ENCODE measurements around the gene STXBP5. TPM values are rescaled to one million over a fixed set of nuclear protein-coding genes. Genes with fewer than 3 reads are reported as not detected.

The STXBP5 gene
- total and polyA plus RNA-seq, 2 donors (not counting 1 experiment from before 2014, with no cell fraction given), result 4.6 to 24.1 TPM

DNA sequence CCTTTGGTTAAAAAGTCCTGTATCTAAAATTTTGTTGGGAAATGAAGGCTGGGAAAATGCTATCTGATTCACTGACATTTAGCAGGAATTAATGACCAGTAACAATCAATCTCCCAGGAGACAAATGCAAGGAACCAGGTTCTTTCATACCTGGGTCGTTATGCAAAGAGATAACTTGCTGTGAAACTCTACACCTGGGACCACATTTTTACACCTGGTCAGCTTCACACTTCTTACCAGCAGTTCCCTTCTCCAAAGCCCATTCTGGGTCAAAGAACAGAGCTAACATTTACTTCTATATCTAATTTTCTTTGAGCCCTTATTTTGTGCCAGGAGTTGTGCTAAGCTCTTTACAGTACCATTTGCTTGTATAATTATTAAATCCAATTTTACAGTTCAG, 27.4 kb upstream of the STXBP5 start:
- Histone ChIP-seq H3K27ac (ENCODE audit: low read length in 2 of 2) (no peak overlapping the region), H4K20me1 (ENCODE audit: control insufficient read depth, insufficient read depth, low read length, poor library complexity, severe bottlenecking) (no peaks in the 10 kb centered on the region), H3K4me1 (ENCODE audit: control insufficient read depth in 2 of 2, insufficient read depth in 2 of 2, low read length in 2 of 2) (no peaks in the 10 kb centered on the region), H3K79me2 (ENCODE audit: control insufficient read depth, insufficient read depth, low read length) (no peaks in the 10 kb centered on the region), H3K9me3 (ENCODE audit: control extremely low read depth in 1 of 3, control insufficient read depth in 2 of 3, insufficient read depth in 1 of 3, low read length in 2 of 3) (no peaks in the 10 kb centered on the region), H3K4me3 (ENCODE audit: control extremely low read depth in 1 of 5, extremely low read depth in 1 of 5, insufficient read depth in 1 of 5, low read depth in 2 of 5, low read length in 4 of 5) (no peak overlapping the region), H2AFZ (ENCODE audit: insufficient read depth, low read depth, low read length, poor library complexity, severe bottlenecking) (no peak overlapping the region), H3K36me3 (replicated peaks in 1 of 2; ENCODE audit: control extremely low read depth in 1 of 2, control insufficient read depth in 1 of 2, extremely low read depth in 1 of 2, insufficient read depth in 2 of 2, low read length in 1 of 2) (no peaks in the 10 kb centered on the region), H3K9ac (ENCODE audit: low read length) (no peak overlapping the region), H3K27me3 (replicated peaks in 1 of 4; ENCODE audit: control extremely low read depth in 1 of 4, control insufficient read depth in 3 of 4, insufficient read depth in 4 of 4, low read length in 3 of 4) (no peaks in the 10 kb centered on the region), H3K4me2 (replicated peaks; ENCODE audit: low read depth, low read length, poor library complexity, severe bottlenecking) (no peak overlapping the region)
- POLR2A ChIA-PET, result no interaction called here
- no peak for ATAC-seq (ENCODE audit: low read depth)
- CTCF ChIA-PET, result no interaction called here
- H3K27me3 Mint-ChIP-seq, result peaks cover 9% of the 10 kb centered on the region
- intact Hi-C loops (cut with micrococcal nuclease), result no loop called here
- no peaks in the 10 kb centered on the region for H3K9me3 Mint-ChIP-seq (ENCODE audit: insufficient read depth)
- H3K4me3 Mint-ChIP-seq, result no peak overlapping the region
- no peak overlapping the region for H3K27ac Mint-ChIP-seq
- 100% methylated on average over 1 of the region's 1 CpG for WGBS (ENCODE audit: insufficient coverage)
- H3K4me1 Mint-ChIP-seq, result no peaks in the 10 kb centered on the region
- DNase-seq, result no peak
- TF ChIP-seq, protein P1, sequence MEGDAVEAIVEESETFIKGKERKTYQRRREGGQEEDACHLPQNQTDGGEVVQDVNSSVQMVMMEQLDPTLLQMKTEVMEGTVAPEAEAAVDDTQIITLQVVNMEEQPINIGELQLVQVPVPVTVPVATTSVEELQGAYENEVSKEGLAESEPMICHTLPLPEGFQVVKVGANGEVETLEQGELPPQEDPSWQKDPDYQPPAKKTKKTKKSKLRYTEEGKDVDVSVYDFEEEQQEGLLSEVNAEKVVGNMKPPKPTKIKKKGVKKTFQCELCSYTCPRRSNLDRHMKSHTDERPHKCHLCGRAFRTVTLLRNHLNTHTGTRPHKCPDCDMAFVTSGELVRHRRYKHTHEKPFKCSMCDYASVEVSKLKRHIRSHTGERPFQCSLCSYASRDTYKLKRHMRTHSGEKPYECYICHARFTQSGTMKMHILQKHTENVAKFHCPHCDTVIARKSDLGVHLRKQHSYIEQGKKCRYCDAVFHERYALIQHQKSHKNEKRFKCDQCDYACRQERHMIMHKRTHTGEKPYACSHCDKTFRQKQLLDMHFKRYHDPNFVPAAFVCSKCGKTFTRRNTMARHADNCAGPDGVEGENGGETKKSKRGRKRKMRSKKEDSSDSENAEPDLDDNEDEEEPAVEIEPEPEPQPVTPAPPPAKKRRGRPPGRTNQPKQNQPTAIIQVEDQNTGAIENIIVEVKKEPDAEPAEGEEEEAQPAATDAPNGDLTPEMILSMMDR (IDR thresholded peaks at IDR 0.05), result no peak
- no peak for TF ChIP-seq EZH2 (IDR thresholded peaks at IDR 0.05; ENCODE audit: borderline replicate concordance, insufficient read depth, low read depth, low read length, poor library complexity, severe bottlenecking)

GRCh38 chr6:147177286-147177685, 26.9 kb upstream of the STXBP5 start:
- peaks cover 9% of the 10 kb centered on the region for H3K27me3 Mint-ChIP-seq
- TF ChIP-seq, protein P1 (IDR thresholded peaks at IDR 0.05), result no peak
- TF ChIP-seq EZH2 (IDR thresholded peaks at IDR 0.05; ENCODE audit: borderline replicate concordance, insufficient read depth, low read depth, low read length, poor library complexity, severe bottlenecking), result no peak
- no peaks in the 10 kb centered on the region for H3K9me3 ChIP-seq (ENCODE audit: control extremely low read depth in 1 of 3, control insufficient read depth in 2 of 3, insufficient read depth in 1 of 3, low read length in 2 of 3)
- no peaks in the 10 kb centered on the region for H3K4me1 ChIP-seq (ENCODE audit: control insufficient read depth in 2 of 2, insufficient read depth in 2 of 2, low read length in 2 of 2)
- intact Hi-C loops (cut with micrococcal nuclease), result no loop called here
- H3K27ac Mint-ChIP-seq, result no peak overlapping the region
- H4K20me1 ChIP-seq (ENCODE audit: control insufficient read depth, insufficient read depth, low read length, poor library complexity, severe bottlenecking), result no peaks in the 10 kb centered on the region
- H3K4me3 Mint-ChIP-seq, result no peak overlapping the region
- H3K36me3 ChIP-seq (replicated peaks in 1 of 2; ENCODE audit: control extremely low read depth in 1 of 2, control insufficient read depth in 1 of 2, extremely low read depth in 1 of 2, insufficient read depth in 2 of 2, low read length in 1 of 2), result no peaks in the 10 kb centered on the region
- WGBS (ENCODE audit: insufficient coverage), result no CpG with 5 or more reads among the region's 3 CpGs
- no peak overlapping the region for H3K4me3 ChIP-seq (ENCODE audit: control extremely low read depth in 1 of 5, extremely low read depth in 1 of 5, insufficient read depth in 1 of 5, low read depth in 2 of 5, low read length in 4 of 5)
- H3K9me3 Mint-ChIP-seq (ENCODE audit: insufficient read depth), result no peaks in the 10 kb centered on the region
- H2AFZ ChIP-seq (ENCODE audit: insufficient read depth, low read depth, low read length, poor library complexity, severe bottlenecking), result no peak overlapping the region
- ATAC-seq (ENCODE audit: low read depth) (no peak), DNase-seq (no peak)
- H3K4me2 ChIP-seq (replicated peaks; ENCODE audit: low read depth, low read length, poor library complexity, severe bottlenecking), result no peak overlapping the region
- H3K4me1 Mint-ChIP-seq, result no peaks in the 10 kb centered on the region
- ChIA-PET CTCF (no interaction called here), POLR2A (no interaction called here)
- H3K79me2 ChIP-seq (ENCODE audit: control insufficient read depth, insufficient read depth, low read length), result no peaks in the 10 kb centered on the region
- no peak overlapping the region for H3K27ac ChIP-seq (ENCODE audit: low read length in 2 of 2)
- no peaks in the 10 kb centered on the region for H3K27me3 ChIP-seq (replicated peaks in 1 of 4; ENCODE audit: control extremely low read depth in 1 of 4, control insufficient read depth in 3 of 4, insufficient read depth in 4 of 4, low read length in 3 of 4)
- no peak overlapping the region for H3K9ac ChIP-seq (ENCODE audit: low read length)
